CD14-positive monocyte (primary cell): Measurements from ENCODE around the gene MEOX1. TPM values are rescaled to one million over a fixed set of nuclear protein-coding genes. Genes with fewer than 3 reads are reported as not detected.
"Not testable (repeated sequence)": the region's sequence is repeated elsewhere in the genome, so short reads cannot be mapped to it uniquely, and the experiment has no call there.

ENCODE experiments used
- DNase-seq, 3 donors: peaks; one replicate each; pipeline ENCODE4 v3.0.0-alpha.2; 2011 to 2022
- H2AFZ ChIP-seq: 2 replicates; pipeline ENCODE4 v1.6.0; 2012; ENCODE audit warnings: mild to moderate bottlenecking, low read depth, low read length, inconsistent platforms; ENCODE audit not compliant: insufficient read depth, poor library complexity, severe bottlenecking
- H3K27ac ChIP-seq, 2 donors: 1 replicate in 1 of 2; 2 replicates in 1 of 2; pipeline ENCODE4 v1.5.1; 2012 to 2013; ENCODE audit warnings: low read length in 2 of 2, control low read depth in 1 of 2, inconsistent platforms in 1 of 2, low read depth in 1 of 2, mild to moderate bottlenecking in 1 of 2
- H3K27me3 ChIP-seq, 2 donors: one replicate each; pipeline versions ENCODE4 v1.6.0 to v1.6.1; 2011 to 2013; ENCODE audit warnings: low read length in 2 of 2; ENCODE audit not compliant: control insufficient read depth in 2 of 2, insufficient read depth in 2 of 2
- H3K36me3 ChIP-seq, 2 donors: replicated peaks in 1 of 2; 1 replicate in 1 of 2; 2 replicates in 1 of 2; pipeline versions ENCODE4 v1.5.1 to v1.6.1; 2012 to 2013; ENCODE audit warnings: low read length in 2 of 2, control low read depth in 1 of 2, inconsistent platforms in 1 of 2, mild to moderate bottlenecking in 1 of 2; ENCODE audit not compliant: insufficient read depth in 2 of 2, control insufficient read depth in 1 of 2
- H3K4me1 ChIP-seq, 2 donors: 1 replicate in 1 of 2; 2 replicates in 1 of 2; pipeline versions ENCODE4 v1.5.1 to v1.6.1; 2012 to 2013; ENCODE audit warnings: low read length in 2 of 2, control low read depth in 1 of 2, inconsistent platforms in 1 of 2, mild to moderate bottlenecking in 1 of 2, moderate library complexity in 1 of 2; ENCODE audit not compliant: insufficient read depth in 2 of 2, control insufficient read depth in 1 of 2
- H3K4me2 ChIP-seq: replicated peaks from 2 replicates; pipeline ENCODE3; 2012; ENCODE audit warnings: low read length, moderate library complexity, mild to moderate bottlenecking; ENCODE audit not compliant: poor library complexity, severe bottlenecking; ENCODE audit errors: extremely low read depth
- H3K4me3 ChIP-seq, 3 experiments: fragments of 200-600 bp in 1 of 3; sonication (generic) in 1 of 3; replicated peaks in 1 of 3; 1 replicate in 2 of 3; 2 replicates in 1 of 3; pipeline ENCODE4 v1.5.1; 2011 to 2013; ENCODE audit warnings: low read length in 3 of 3, mild to moderate bottlenecking in 3 of 3, control low read depth in 2 of 3, low read depth in 2 of 3, inconsistent platforms in 1 of 3, moderate library complexity in 1 of 3
- H3K79me2 ChIP-seq: 2 replicates; pipeline ENCODE4 v1.6.0; 2012; ENCODE audit warnings: mild to moderate bottlenecking, control low read depth, inconsistent platforms, low read length, moderate library complexity; ENCODE audit not compliant: insufficient read depth
- H3K9ac ChIP-seq: 2 replicates; pipeline ENCODE4 v1.6.0; 2017; ENCODE audit warnings: low read length, mild to moderate bottlenecking; ENCODE audit not compliant: insufficient read depth, poor library complexity, severe bottlenecking
- H3K9me3 ChIP-seq, 2 donors: replicated peaks in 1 of 2; 1 replicate in 1 of 2; 2 replicates in 1 of 2; pipeline versions ENCODE4 v1.5.1 to v1.6.1; 2012 to 2013; ENCODE audit warnings: low read length in 2 of 2, control low read depth in 1 of 2; ENCODE audit not compliant: control insufficient read depth in 1 of 2, insufficient read depth in 1 of 2
- H4K20me1 ChIP-seq: 2 replicates; pipeline ENCODE4 v1.6.0; 2012; ENCODE audit warnings: mild to moderate bottlenecking, low read length, control low read depth, moderate library complexity; ENCODE audit not compliant: insufficient read depth
- H3K27ac Mint-ChIP-seq, 7 donors: one replicate each; pipeline ENCODE4 v1.8.0; 2020; ENCODE audit warnings: mild to moderate bottlenecking in 7 of 7, mixed read lengths in 7 of 7, moderate library complexity in 6 of 7, inconsistent platforms in 2 of 7
- H3K27me3 Mint-ChIP-seq, 3 donors: one replicate each; pipeline ENCODE4 v1.8.0; 2021 to 2022; ENCODE audit warnings: low read depth in 3 of 3, mild to moderate bottlenecking in 3 of 3, mixed read lengths in 3 of 3, moderate library complexity in 3 of 3, inconsistent platforms in 1 of 3
- H3K36me3 Mint-ChIP-seq, 2 donors: one replicate each; pipeline ENCODE4 v1.8.0; 2020; ENCODE audit warnings: mixed read lengths in 2 of 2, inconsistent platforms in 1 of 2, mild to moderate bottlenecking in 1 of 2
- H3K4me1 Mint-ChIP-seq: one replicate; pipeline ENCODE4 v1.8.0; 2020; ENCODE audit warnings: mild to moderate bottlenecking, mixed read lengths
- H3K4me3 Mint-ChIP-seq, 2 donors: one replicate each; pipeline ENCODE4 v1.8.0; 2020; ENCODE audit warnings: mild to moderate bottlenecking in 2 of 2, mixed read lengths in 2 of 2, moderate library complexity in 1 of 2
- H3K9me3 Mint-ChIP-seq, 7 donors: one replicate each; pipeline ENCODE4 v1.8.0; 2020 to 2022; ENCODE audit warnings: mixed read lengths in 7 of 7, mild to moderate bottlenecking in 6 of 7, moderate library complexity in 6 of 7, inconsistent platforms in 2 of 7
- WGBS: methylation state at CpG from one replicate; pipeline ENCODE4 v1.1.5; 2013; ENCODE audit warnings: missing lambda C conversion rate; ENCODE audit not compliant: insufficient coverage; 5-methylcytosine and 5-hydroxymethylcytosine counted together
- intact Hi-C, 2 donors: fragments of 100-400 bp; cut with micrococcal nuclease; formaldehyde crosslinking; loops; one replicate each; pipeline versions ENCODE4 v1.15.0 to v1.15.1; 2023
- polyA plus RNA-seq, 3 donors: library from polyadenylated mRNA; depleted of rRNA in 1 of 3; unstranded in 2 of 3; stranded (reverse) in 1 of 3; fragments of 300-500 nt in 2 of 3; fragments of >200 nt in 1 of 3; fragmentation: Illumina TruSeq in 2 of 3; gene quantifications; 1 replicate in 2 of 3; 2 replicates in 1 of 3; pipeline ENCODE4 v1.2.3, GENCODE V29; 2012 to 2021
- TF ChIP-seq, protein P1 (sequence below): fragments of 200-600 bp; IDR thresholded peaks from one replicate; pipeline ENCODE4 v1.8.0; 2022; ENCODE audit warnings: antibody characterized with exemption, mild to moderate bottlenecking

The MEOX1 gene
- polyA plus RNA-seq, 3 donors: 0.06 TPM; not detected in 2

DNA sequence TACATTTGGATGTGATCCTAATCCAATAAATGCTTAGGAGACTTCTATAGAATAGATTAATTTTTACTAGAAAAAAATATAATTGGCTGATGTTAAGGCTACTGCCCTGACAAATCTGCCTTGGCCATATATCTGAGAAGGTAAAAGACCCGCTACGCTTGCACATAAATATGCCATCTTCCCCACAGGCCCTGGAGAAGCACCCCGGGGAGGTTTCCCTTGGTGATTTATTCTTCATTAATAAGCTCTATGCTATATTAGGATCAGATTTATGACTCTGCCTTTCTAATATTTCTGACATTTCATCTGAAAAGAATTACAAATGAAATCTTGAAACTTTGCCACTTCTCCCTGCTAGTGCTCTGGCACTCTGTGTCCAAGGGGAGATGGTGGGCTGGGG, 27.4 kb upstream of the MEOX1 start:
- H2AFZ ChIP-seq: no peak overlapping the region

DNA sequence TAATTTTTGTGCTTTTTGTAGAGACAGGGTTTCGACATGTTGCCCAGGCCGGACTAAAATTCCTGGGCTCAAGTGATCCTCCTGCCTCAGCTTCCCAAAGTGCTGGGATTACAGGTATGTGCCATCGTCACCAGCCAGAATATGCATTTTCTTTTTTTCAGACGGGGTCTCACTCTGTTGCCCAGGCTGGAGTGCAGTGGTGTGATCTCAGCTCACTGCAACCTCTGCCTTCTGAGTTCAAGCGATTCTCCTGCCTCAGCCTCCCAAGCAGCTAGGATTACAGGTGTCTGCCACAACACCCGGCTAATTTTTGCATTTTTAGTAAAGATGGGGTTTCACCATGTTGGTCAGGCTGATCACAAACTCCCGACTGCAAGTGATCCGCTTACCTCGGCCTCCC, 25.2 kb upstream of the MEOX1 start:
- H3K27me3 ChIP-seq, DNase-seq, H3K4me1 ChIP-seq, H3K36me3 Mint-ChIP-seq, H3K9me3 Mint-ChIP-seq, H3K4me3 Mint-ChIP-seq, intact Hi-C loops, H3K27me3 Mint-ChIP-seq, H3K79me2 ChIP-seq, H3K4me1 Mint-ChIP-seq, H3K36me3 ChIP-seq, H3K4me3 ChIP-seq, H4K20me1 ChIP-seq, H2AFZ ChIP-seq, H3K9me3 ChIP-seq, H3K9ac ChIP-seq, H3K4me2 ChIP-seq, H3K27ac Mint-ChIP-seq, H3K27ac ChIP-seq: not testable (repeated sequence)
- 94% methylated on average over 8 of the region's 9 CpGs for WGBS

More for the DNA sequence above, 27.4 kb upstream of the MEOX1 start:
- H3K4me2 ChIP-seq: no peak overlapping the region
- no peaks in the 10 kb centered on the region for H3K9me3 ChIP-seq
- no peaks in the 10 kb centered on the region for H3K79me2 ChIP-seq
- Mint-ChIP-seq H3K4me1 (no peaks in the 10 kb centered on the region), H3K27ac (no peak overlapping the region), H3K36me3 (no peaks in the 10 kb centered on the region), H3K27me3 (peaks cover 5 to 12% (median 9%) of the 10 kb centered on the region in 3 donors), H3K9me3 (peaks cover 0 to 2% (median 0%) of the 10 kb centered on the region in 7 donors), H3K4me3 (no peak overlapping the region)
- H3K36me3 ChIP-seq: no peaks in the 10 kb centered on the region
- no CpG with 5 or more reads among the region's 3 CpGs for WGBS
- H3K9ac ChIP-seq: no peak overlapping the region
- H3K4me1 ChIP-seq: no peaks in the 10 kb centered on the region
- H3K4me3 ChIP-seq: no peak overlapping the region
- no peak overlapping the region for H3K27ac ChIP-seq
- no peak for DNase-seq
- TF ChIP-seq, protein P1, sequence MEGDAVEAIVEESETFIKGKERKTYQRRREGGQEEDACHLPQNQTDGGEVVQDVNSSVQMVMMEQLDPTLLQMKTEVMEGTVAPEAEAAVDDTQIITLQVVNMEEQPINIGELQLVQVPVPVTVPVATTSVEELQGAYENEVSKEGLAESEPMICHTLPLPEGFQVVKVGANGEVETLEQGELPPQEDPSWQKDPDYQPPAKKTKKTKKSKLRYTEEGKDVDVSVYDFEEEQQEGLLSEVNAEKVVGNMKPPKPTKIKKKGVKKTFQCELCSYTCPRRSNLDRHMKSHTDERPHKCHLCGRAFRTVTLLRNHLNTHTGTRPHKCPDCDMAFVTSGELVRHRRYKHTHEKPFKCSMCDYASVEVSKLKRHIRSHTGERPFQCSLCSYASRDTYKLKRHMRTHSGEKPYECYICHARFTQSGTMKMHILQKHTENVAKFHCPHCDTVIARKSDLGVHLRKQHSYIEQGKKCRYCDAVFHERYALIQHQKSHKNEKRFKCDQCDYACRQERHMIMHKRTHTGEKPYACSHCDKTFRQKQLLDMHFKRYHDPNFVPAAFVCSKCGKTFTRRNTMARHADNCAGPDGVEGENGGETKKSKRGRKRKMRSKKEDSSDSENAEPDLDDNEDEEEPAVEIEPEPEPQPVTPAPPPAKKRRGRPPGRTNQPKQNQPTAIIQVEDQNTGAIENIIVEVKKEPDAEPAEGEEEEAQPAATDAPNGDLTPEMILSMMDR: no peak
- no peaks in the 10 kb centered on the region for H4K20me1 ChIP-seq
- no peaks in the 10 kb centered on the region for H3K27me3 ChIP-seq
- intact Hi-C loops: no loop called here
